Stomach (tissue), 9 donors: ENCODE data around the gene MEGF8. TPM values are rescaled to one million over a fixed set of nuclear protein-coding genes. Genes with fewer than 3 reads are reported as not detected.

Experiments
- DNase-seq, 2 donors: peaks; one replicate each; pipeline versions ENCODE4 v3.0.0 to v3.0.0-alpha.2; 2013 to 2019
- H3K27ac ChIP-seq, 5 donors: fragments of 200-600 bp in 4 of 5; sonication (generic) in 4 of 5; one replicate each; pipeline ENCODE4 v1.5.1; 2013 to 2019; ENCODE audit warnings: mild to moderate bottlenecking in 1 of 5, moderate library complexity in 1 of 5
- H3K27me3 ChIP-seq, 3 donors: fragments of 200-600 bp; sonication (generic); one replicate each; pipeline ENCODE4 v1.5.1; 2017 to 2019; ENCODE audit warnings: mixed run types in 1 of 3
- H3K36me3 ChIP-seq, 4 donors: fragments of 200-600 bp; sonication (generic); 1 replicate in 3 of 4; 2 replicates in 1 of 4; pipeline ENCODE4 v1.5.1; 2016 to 2019
- H3K4me1 ChIP-seq, 4 donors: fragments of 200-600 bp; sonication (generic); one replicate each; pipeline ENCODE4 v1.5.1; 2016 to 2019
- H3K4me3 ChIP-seq, 4 donors: fragments of 200-600 bp; sonication (generic) in 3 of 4; one replicate each; pipeline ENCODE4 v1.5.1; 2016 to 2019; ENCODE audit warnings: mild to moderate bottlenecking in 1 of 4
- H3K9me3 ChIP-seq, 4 donors: fragments of 200-600 bp; sonication (generic); one replicate each; pipeline ENCODE4 v1.5.1; 2016 to 2019
- CTCF ChIP-seq, 7 experiments: fragments of 450-650 bp in 4 of 7; fragments of 200-600 bp in 3 of 7; sonication (generic) in 3 of 7; IDR thresholded peaks; one replicate each; pipeline ENCODE4 v1.5.1; 2016 to 2019; ENCODE audit warnings: antibody characterized with exemption in 7 of 7, control low read depth in 2 of 7, mild to moderate bottlenecking in 1 of 7
- EP300 ChIP-seq: sonication (generic); formaldehyde crosslinking; IDR thresholded peaks from one replicate; pipeline ENCODE4 v1.6.1; 2017; ENCODE audit warnings: antibody characterized with exemption
- POLR2A ChIP-seq, 4 donors: fragments of 450-650 bp; IDR thresholded peaks; one replicate each; pipeline ENCODE4 v1.6.1; 2016; ENCODE audit warnings: antibody characterized with exemption in 4 of 4, control low read depth in 2 of 4, mild to moderate bottlenecking in 1 of 4, moderate library complexity in 1 of 4
- POLR2AphosphoS5 ChIP-seq, 3 donors: sonication (generic); formaldehyde crosslinking; IDR thresholded peaks; one replicate each; pipeline ENCODE4 v1.6.1; 2016; ENCODE audit warnings: antibody characterized with exemption in 3 of 3
- WGBS, 5 donors: extraction: QIAGEN DNeasy Blood & Tissue Kit in 3 of 5; methylation state at CpG; one replicate each; pipeline versions ENCODE4 v1.1.5 to v1.1.7; 2013 to 2018; 5-methylcytosine and 5-hydroxymethylcytosine counted together
- intact Hi-C: fragments of 100-400 bp; cut with DNase I; formaldehyde crosslinking; loops from one replicate; pipeline ENCODE4 v1.15.1; 2023; ENCODE audit warnings: low total_unique reads
- polyA plus RNA-seq, 3 donors: library from polyadenylated mRNA; stranded (reverse); fragments of 200-250 nt; gene quantifications; one replicate each; pipeline ENCODE4 v1.2.3, GENCODE V29; 2013
- total RNA-seq, 5 donors: library from RNA; depleted of rRNA; stranded (reverse); fragments of >200 nt; gene quantifications; one replicate each; pipeline versions ENCODE4 v1.1.0 to v1.2.3, GENCODE V29; 2014 to 2016
- donor health status: healthy with polysubstance abuse.
- donor health status: Bipolar disorder and iron deficiency.
- donor health status: healthy.

MEGF8 gene
- total and polyA plus RNA-seq, 8 donors: 2.6 to 46.3 (median 12.3) TPM

GRCh38 chr19:42353341-42354015 lies 28.0 kb downstream of the MEGF8 start:
- Histone ChIP-seq H3K27ac (no peak overlapping the region), H3K4me3 (no peak overlapping the region), H3K4me1 (no peaks in the 10 kb centered on the region), H3K9me3 (no peaks in the 10 kb centered on the region), H3K27me3 (no peaks in the 10 kb centered on the region), H3K36me3 (peaks cover 20 to 100% (median 93%) of the 10 kb centered on the region in 4 donors)
- intact Hi-C loops: no loop called here
- DNase-seq: no peak
- 91 to 97% (median 95%) methylated on average over 6 to 29 of the region's 29 CpGs for WGBS, 5 donors
- no peak for TF ChIP-seq CTCF (IDR thresholded peaks at IDR 0.05)
- no peak for TF ChIP-seq POLR2A (IDR thresholded peaks at IDR 0.05)
- TF ChIP-seq POLR2AphosphoS5 (IDR thresholded peaks at IDR 0.05): no peak
- no peak for TF ChIP-seq EP300

GRCh38 chr19:42355896-42356295 lies 30.5 kb downstream of the MEGF8 start:
- Histone ChIP-seq H3K9me3 (no peaks in the 10 kb centered on the region), H3K4me3 (no peak overlapping the region), H3K27ac (no peak overlapping the region), H3K4me1 (no peaks in the 10 kb centered on the region), H3K27me3 (no peaks in the 10 kb centered on the region), H3K36me3 (peaks cover 21 to 97% (median 92%) of the 10 kb centered on the region in 4 donors)
- 92 to 97% (median 95%) methylated on average over 9 to 12 of the region's 12 CpGs for WGBS, 5 donors
- intact Hi-C loops: no loop called here
- no peak for DNase-seq
- TF ChIP-seq POLR2AphosphoS5 (IDR thresholded peaks at IDR 0.05): no peak

GRCh38 chr19:42356686-42357085 lies 31.3 kb downstream of the MEGF8 start:
- DNase-seq: no peak
- peaks cover 21 to 97% (median 92%) of the 10 kb centered on the region in 4 donors for H3K36me3 ChIP-seq

GRCh38 chr19:42357290-42357689 lies 31.9 kb downstream of the MEGF8 start:
- H3K9me3 ChIP-seq: no peaks in the 10 kb centered on the region
- WGBS, 5 donors: 91 to 94% (median 92%) methylated on average over 4 to 12 of the region's 12 CpGs
- no peak overlapping the region for H3K27ac ChIP-seq
- intact Hi-C loops: no loop called here
- no peaks in the 10 kb centered on the region for H3K27me3 ChIP-seq
- H3K36me3 ChIP-seq: peaks cover 20 to 97% (median 90%) of the 10 kb centered on the region in 4 donors
- no peak for TF ChIP-seq EP300
- TF ChIP-seq POLR2AphosphoS5 (IDR thresholded peaks at IDR 0.05): no peak
- TF ChIP-seq POLR2A (IDR thresholded peaks at IDR 0.05): no peak
- TF ChIP-seq CTCF (IDR thresholded peaks at IDR 0.05): no peak
- H3K4me3 ChIP-seq: no peak overlapping the region
- no peak for DNase-seq
- H3K4me1 ChIP-seq: no peaks in the 10 kb centered on the region

More at GRCh38 chr19:42356686-42357085, 31.3 kb downstream of the MEGF8 start:
- Histone ChIP-seq H3K9me3 (no peaks in the 10 kb centered on the region), H3K4me1 (no peaks in the 10 kb centered on the region), H3K4me3 (no peak overlapping the region), H3K27me3 (no peaks in the 10 kb centered on the region), H3K27ac (no peak overlapping the region)
- intact Hi-C loops: no loop called here
- 93 to 97% (median 96%) methylated on average over 15 of the region's 15 CpGs for WGBS, 5 donors
- TF ChIP-seq CTCF (IDR thresholded peaks at IDR 0.05) (no peak), POLR2A (IDR thresholded peaks at IDR 0.05) (no peak), POLR2AphosphoS5 (IDR thresholded peaks at IDR 0.05) (no peak)
